ENCODE results near the gene DMRTA2.

- TF ChIP-seq ZNF565 (CRISPR knock-in tag; conservative IDR thresholded peaks at IDR 0.05; ENCODE audit: low read depth), result no peak
- TF ChIP-seq TSHZ2 (CRISPR knock-in tag; IDR thresholded peaks at IDR 0.05), result no peak
- no peak for TF ChIP-seq ARNTL (CRISPR knock-in tag; IDR thresholded peaks at IDR 0.05; ENCODE audit: borderline replicate concordance, low read depth)
- no peak for TF ChIP-seq GLIS3 (CRISPR knock-in tag; IDR thresholded peaks at IDR 0.05)
- TF ChIP-seq ISL1 (CRISPR knock-in tag; IDR thresholded peaks at IDR 0.05), result no peak
- no peak for TF ChIP-seq PPARA (CRISPR knock-in tag; IDR thresholded peaks at IDR 0.05; ENCODE audit: borderline replicate concordance)
- no peak for TF ChIP-seq ESRRG (CRISPR knock-in tag; IDR thresholded peaks at IDR 0.05)
- TF ChIP-seq RARB (CRISPR knock-in tag; IDR thresholded peaks at IDR 0.05), result no peak
- TF ChIP-seq ZC3H10 (CRISPR knock-in tag; IDR thresholded peaks at IDR 0.05), result no peak
- TF ChIP-seq SNAI2 (CRISPR knock-in tag; IDR thresholded peaks at IDR 0.05), result no peak
- TF ChIP-seq POU6F1 (CRISPR knock-in tag; IDR thresholded peaks at IDR 0.05; ENCODE audit: borderline replicate concordance, low read depth), result no peak
- no peak for TF ChIP-seq CREB5 (CRISPR knock-in tag; IDR thresholded peaks at IDR 0.05; ENCODE audit: low read depth)
- no peak for TF ChIP-seq TOX (CRISPR knock-in tag; IDR thresholded peaks at IDR 0.05; ENCODE audit: borderline replicate concordance)
Observed at GRCh38 chr1:50417946-50418599, 5.2 kb downstream of the DMRTA2 start.

Measured in SK-N-SH treated with all-trans-retinoic acid at 6 μM for 48 hours (cell line).